ENCODE measurements around the gene GLI3.

DNA sequence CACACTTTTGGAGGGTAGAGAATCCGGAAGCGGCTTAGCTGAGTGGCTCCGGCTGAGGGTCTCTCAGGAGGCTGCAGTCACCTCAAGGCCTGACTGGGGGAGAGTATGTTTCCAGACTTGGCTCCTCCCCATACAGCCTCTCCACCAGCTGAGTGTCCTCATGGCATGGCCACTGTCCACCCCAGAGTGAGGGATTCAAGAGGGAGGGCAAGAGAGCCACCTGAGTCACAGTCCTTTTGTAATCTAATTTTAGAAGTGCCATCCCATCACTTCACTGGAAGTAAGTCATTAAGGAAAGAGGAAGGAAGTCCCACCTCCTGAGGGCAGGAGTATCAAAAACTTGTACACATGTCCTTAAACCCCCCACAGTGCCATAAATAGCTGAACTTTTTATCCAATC, 134.0 kb downstream of the GLI3 start:
- TF ChIP-seq SPI1 (IDR thresholded peaks at IDR 0.05; ENCODE audit: low read depth, low read length) = no peak
- no peak for TF ChIP-seq POLR2A (IDR thresholded peaks at IDR 0.05; ENCODE audit: low read depth, low read length)
- no peak for TF ChIP-seq TAF1 (IDR thresholded peaks at IDR 0.05; ENCODE audit: low read depth, low read length)
